HS-27A (cell line): ENCODE measurements around the gene KLRF2.

Source experiments
- DNase-seq: peaks from one replicate; pipeline ENCODE4 v3.0.0-alpha.2; 2012; ENCODE audit warnings: low read depth, missing footprints

The KLRF2 gene

DNA sequence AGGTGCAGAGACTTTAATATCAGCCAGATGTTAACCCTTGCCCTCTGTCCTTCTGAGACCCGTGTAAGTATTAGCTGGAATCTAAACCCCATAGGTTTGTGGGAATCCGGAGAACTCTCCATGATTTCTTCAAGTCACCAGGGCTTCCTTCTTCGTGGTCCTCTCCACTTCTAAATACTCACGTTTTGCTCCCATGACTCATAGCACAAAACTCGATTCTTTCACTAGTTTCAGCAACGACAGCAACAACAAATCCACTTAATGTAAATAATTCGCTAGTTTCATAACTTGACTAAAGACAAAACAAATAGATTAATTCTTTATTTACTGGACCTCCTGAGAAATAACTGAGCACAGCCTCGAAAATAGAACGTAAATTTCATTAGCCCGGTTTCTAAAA lies 55.3 kb downstream of the KLRF2 start:
- no peak for DNase-seq

DNA sequence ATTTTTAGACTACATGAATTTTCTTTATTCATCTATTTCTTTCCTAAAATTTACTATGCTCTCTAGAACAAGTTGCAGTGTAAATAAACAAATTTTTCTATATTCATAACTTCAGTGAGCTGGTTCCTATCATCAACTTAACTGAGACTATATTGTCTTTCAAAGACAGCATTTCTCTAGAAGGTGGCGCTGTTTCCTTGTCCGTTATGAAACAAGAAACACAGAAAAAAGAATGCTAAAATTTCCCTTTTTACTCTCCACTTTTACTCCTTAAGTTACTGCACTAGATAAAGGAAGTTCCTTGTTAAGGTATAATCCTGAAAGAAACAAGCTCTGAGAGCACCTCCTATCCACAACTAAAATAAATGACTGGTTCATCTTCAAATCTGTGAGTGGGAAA lies 59.1 kb downstream of the KLRF2 start:
- DNase-seq, result no peak

DNA sequence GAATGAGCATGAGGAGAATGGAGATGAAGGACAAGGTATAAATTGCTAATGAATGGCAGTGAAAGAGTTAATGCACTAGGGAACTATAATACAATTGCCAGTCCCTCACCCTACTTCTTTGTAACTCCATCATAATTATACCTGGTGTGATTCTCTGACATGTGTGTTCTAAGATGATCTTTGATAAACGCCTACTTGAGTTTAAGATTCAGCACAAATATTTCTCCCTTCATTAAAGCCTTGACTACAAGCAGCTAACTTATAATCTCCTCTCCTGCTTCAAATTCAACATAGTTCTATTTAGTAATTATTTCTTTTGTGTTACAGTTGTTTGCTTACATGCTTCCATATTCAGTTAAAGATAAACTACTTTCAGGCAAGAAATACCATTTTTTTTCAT lies 60.5 kb downstream of the KLRF2 start:
- DNase-seq, result no peak

DNA sequence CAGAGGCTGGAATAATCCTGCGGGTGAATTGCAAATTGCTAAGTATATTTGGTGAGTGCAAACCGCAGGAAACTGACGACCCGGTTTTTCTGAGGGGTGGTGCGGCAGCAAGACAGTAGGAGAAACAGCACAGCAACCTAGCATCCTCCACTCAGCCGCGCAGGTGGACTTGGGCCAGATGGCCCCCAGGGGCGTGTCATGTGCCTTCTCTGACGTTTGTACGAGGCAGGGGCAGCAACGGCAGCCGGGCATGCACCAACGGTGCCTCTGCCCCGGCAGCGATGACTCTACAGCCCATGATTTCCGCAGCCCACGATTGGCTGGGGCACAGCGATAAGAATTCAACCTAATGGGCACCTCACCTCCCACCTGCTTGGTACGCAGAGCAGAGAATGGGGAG lies 62.0 kb downstream of the KLRF2 start:
- no peak for DNase-seq

DNA sequence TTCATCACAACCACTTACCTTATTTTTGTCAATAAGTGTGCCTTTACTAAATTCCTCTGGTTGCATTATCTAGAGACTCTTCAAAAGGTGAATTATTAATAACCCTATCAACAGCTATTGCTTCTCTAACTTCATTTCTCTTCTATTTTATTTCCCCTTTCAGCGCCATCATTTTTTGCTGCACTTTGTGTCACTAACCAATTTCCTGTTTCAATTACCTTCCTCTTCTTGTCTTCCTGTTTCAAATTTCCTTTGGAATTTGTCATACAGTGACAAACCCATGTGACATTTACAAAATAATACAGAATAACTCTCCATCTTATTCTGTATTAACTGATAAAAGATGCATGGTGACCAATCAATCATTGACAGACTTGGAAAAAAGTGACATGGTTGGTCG lies 63.1 kb downstream of the KLRF2 start:
- DNase-seq, result no peak
